Natural killer cell treated with Interleukin-12 subunit alpha and Interleukin-12 subunit beta and Interleukin-15 and Interleukin-18, amount 100 ng/mL, for 72 hours (primary cell): ENCODE results near the gene GPR12. TPM values are rescaled to one million over a fixed set of nuclear protein-coding genes. Genes with fewer than 3 reads are reported as not detected.

Experiments used
- ATAC-seq, 2 donors: fragments of 150-1000 bp; cut with Tn5 transposase in 1 of 2; sonication (Bioruptor Pico), chemical (Tn5 transposase) in 1 of 2; 2 replicates each; pipeline ENCODE4 v1.10.0; 2021
- DNase-seq: peaks from one replicate; pipeline ENCODE4 v3.0.0; 2022; ENCODE audit warnings: low spot score
- H3K27ac Mint-ChIP-seq, 2 donors: 1 replicate in 1 of 2; 2 replicates in 1 of 2; pipeline ENCODE4 v1.8.0; 2022; ENCODE audit warnings: mixed read lengths in 2 of 2, mild to moderate bottlenecking in 1 of 2, moderate library complexity in 1 of 2
- H3K27me3 Mint-ChIP-seq, 2 donors: 1 replicate in 1 of 2; 2 replicates in 1 of 2; pipeline ENCODE4 v1.8.0; 2022; ENCODE audit warnings: mixed read lengths in 2 of 2
- H3K36me3 Mint-ChIP-seq: one replicate; pipeline ENCODE4 v1.8.0; 2022; ENCODE audit warnings: mixed read lengths
- H3K4me1 Mint-ChIP-seq, 2 donors: 1 replicate in 1 of 2; 2 replicates in 1 of 2; pipeline ENCODE4 v1.8.0; 2022; ENCODE audit warnings: low read depth in 2 of 2, mixed read lengths in 2 of 2, mild to moderate bottlenecking in 1 of 2
- H3K4me3 Mint-ChIP-seq: one replicate; pipeline ENCODE4 v1.8.0; 2022; ENCODE audit warnings: mixed read lengths
- H3K9me3 Mint-ChIP-seq: 2 replicates; pipeline ENCODE4 v1.8.0; 2022; ENCODE audit warnings: mixed read lengths
- total RNA-seq, 2 donors: library from RNA; stranded (reverse); gene quantifications; one replicate each; pipeline ENCODE4 v1.2.3, GENCODE V29; 2022

Gene GPR12, protein sequence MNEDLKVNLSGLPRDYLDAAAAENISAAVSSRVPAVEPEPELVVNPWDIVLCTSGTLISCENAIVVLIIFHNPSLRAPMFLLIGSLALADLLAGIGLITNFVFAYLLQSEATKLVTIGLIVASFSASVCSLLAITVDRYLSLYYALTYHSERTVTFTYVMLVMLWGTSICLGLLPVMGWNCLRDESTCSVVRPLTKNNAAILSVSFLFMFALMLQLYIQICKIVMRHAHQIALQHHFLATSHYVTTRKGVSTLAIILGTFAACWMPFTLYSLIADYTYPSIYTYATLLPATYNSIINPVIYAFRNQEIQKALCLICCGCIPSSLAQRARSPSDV
- total RNA-seq = not detected

DNA sequence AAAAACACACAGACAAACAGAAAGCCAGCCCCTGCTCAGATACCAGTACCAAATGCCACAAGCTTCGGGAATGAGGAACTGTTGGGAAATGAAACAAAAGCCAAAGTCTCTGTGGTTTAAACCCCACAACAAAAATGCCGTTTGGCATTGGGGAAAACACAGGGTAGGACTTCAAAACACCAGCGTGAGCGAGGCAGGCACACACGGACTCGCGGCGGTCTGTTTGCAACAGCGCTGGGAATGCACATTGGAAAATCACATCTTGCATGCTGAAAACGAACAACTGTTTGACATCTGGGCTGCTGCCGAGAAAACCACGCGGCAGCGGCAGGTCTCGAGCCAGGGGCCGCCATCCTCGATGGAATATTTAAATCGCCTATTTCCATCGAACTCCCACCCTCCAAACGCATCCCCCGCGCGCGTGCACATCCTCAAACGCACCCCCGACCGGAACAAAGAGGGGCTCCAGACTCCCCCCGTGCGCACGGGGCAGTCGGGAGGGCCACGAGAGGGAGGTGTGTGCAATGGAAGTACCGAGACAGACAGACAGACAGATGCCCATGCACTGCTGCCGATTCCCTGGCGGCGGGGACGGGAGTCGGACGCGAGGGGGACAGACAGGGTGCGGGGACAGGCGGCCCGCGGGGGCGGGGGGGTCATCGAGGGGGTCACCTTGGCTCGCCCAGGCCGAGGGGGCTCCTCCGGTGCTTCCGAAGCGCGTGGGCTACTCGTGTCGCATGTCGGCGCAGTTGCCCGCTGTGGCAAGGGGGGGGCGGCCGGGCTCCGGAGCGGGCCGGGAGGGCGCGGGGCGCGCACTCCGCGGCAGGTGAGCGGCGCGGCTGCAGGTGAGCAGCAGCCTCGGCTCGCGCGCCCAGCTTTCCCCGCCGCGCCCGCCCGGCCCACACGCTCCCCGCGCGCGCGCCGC lies at the start of gene GPR12:
GPR12 (minus strand) TSS at position 880 of the 925 bp plus-strand sequence. CDS start 959 bp downstream, outside the sequence.
- Mint-ChIP-seq H3K27me3 (peaks cover 52 to 54% of the 10 kb centered on the region in 2 donors), H3K27ac (no peak within 1 kb of the TSS), H3K9me3 (no peaks in the 10 kb centered on the region), H3K4me3 (peak within 1 kb of the TSS; percentile 38), H3K36me3 (peaks cover 5% of the 10 kb centered on the region), H3K4me1 (peaks cover 0 to 13% of the 10 kb centered on the region in 2 donors)
- ATAC-seq (peak; percentile 27 to 50), DNase-seq (no peak)

DNA sequence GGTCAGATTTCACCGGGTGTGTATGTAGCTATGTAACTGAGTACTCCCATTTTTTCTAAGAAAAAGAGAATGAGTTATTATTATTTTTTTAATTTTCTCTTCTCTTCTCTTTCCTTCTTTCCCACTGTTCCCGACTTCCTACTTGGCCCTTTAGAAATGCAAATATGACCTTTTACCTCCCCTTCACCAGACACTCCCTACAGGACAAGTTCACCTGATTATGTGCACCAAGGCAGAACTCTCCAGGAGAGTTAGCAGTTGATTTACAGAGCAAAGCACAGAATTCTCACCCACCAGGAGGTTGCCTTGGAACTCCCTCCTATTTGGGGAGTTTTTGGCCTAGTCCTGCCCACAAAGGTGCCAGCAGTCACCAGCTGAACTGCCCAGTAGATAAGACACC lies 49.5 kb upstream of the GPR12 start:
- DNase-seq = no peak
- peaks cover 32 to 47% of the 10 kb centered on the region in 2 donors for H3K27me3 Mint-ChIP-seq

DNA sequence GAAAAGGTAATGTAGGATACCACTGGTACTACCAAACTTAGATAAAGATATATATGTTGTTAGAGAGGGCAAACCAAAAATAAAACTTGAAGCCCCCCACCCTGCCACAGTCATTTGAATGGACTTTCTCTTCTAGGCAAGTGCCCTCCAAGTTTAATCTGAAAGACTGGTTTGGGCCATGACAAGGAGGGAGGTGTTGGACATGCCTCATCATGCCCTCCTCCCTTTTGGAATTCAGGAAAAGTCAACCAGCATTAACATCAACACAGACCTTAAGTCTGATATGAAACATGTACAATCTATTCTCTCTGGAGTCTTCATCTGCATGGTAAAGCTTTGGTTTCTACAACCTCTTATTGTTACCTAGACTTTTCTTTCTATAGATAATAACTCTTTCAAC lies 46.3 kb upstream of the GPR12 start:
- no peak overlapping the region for H3K27ac Mint-ChIP-seq
- H3K4me1 Mint-ChIP-seq = no peaks in the 10 kb centered on the region
- H3K27me3 Mint-ChIP-seq = peaks cover 35 to 50% of the 10 kb centered on the region in 2 donors
- no peak overlapping the region for H3K4me3 Mint-ChIP-seq
- no peaks in the 10 kb centered on the region for H3K36me3 Mint-ChIP-seq
- no peaks in the 10 kb centered on the region for H3K9me3 Mint-ChIP-seq
- no peak for DNase-seq
- no peak for ATAC-seq

More for the DNA sequence above, 49.5 kb upstream of the GPR12 start:
- Mint-ChIP-seq H3K27ac (no peak overlapping the region), H3K36me3 (no peaks in the 10 kb centered on the region), H3K4me3 (no peak overlapping the region), H3K9me3 (no peaks in the 10 kb centered on the region), H3K4me1 (no peaks in the 10 kb centered on the region)
- ATAC-seq = no peak

DNA sequence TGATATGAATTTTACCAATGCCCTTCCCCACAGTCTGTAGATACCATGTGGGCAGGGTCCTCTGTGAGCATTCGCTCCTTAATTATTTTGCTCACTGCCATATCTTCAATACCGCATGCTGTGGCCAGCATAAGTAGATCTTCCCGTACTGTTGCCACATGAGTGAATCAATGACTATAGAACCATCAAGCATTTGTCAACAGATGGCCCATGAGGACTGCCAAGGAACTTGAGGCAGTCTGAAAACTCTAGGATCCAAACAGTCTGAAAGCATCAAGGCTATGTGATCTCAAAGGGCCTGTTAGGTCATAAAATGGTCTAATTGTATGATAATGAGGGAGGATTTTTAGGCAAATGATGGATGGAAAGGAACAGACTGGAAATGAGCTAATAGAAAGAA lies 27.4 kb upstream of the GPR12 start:
- H3K27me3 Mint-ChIP-seq = peaks cover 13 to 31% of the 10 kb centered on the region in 2 donors
- ATAC-seq = no peak
- no peaks in the 10 kb centered on the region for H3K9me3 Mint-ChIP-seq
- no peak overlapping the region for H3K27ac Mint-ChIP-seq
- DNase-seq = no peak
- no peaks in the 10 kb centered on the region for H3K36me3 Mint-ChIP-seq
- H3K4me1 Mint-ChIP-seq = peaks cover 9 to 11% of the 10 kb centered on the region in 2 donors
- H3K4me3 Mint-ChIP-seq = no peak overlapping the region

DNA sequence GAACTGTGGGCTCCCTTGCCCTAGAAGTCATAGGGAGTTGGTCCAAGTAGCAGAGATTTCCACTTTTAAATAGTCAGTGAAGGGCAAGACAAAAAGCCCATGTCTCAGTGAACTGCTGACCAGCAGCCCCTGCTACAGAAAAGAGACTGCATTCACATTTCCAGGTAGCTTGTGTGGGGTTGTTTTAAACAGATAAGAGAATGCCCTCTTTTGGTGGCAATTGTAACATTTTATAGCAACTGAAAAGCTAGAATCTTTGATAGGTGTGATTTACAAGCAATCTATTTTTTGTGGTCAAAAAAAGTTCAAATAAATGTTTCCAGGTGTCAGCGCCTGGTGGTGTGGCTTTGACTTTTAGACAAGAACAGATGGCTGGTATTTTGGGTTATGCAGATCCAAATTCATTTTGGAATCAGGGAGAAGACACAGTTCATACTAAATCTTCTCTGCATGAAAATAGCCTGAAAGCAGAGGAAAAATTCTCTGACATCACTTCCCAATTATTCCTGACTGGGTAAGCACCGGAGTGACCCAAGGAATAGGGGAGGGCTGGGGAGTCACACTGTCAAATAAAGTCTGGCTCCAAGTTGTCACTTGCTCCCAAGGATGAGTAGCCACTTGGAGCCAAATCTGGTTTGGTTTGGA lies 26.2 kb upstream of the GPR12 start:
- DNase-seq (no peak), ATAC-seq (no peak)
- Mint-ChIP-seq H3K4me3 (no peak overlapping the region), H3K27me3 (peaks cover 10 to 27% of the 10 kb centered on the region in 2 donors), H3K4me1 (peaks cover 9 to 11% of the 10 kb centered on the region in 2 donors), H3K27ac (no peak overlapping the region), H3K36me3 (no peaks in the 10 kb centered on the region), H3K9me3 (no peaks in the 10 kb centered on the region)

DNA sequence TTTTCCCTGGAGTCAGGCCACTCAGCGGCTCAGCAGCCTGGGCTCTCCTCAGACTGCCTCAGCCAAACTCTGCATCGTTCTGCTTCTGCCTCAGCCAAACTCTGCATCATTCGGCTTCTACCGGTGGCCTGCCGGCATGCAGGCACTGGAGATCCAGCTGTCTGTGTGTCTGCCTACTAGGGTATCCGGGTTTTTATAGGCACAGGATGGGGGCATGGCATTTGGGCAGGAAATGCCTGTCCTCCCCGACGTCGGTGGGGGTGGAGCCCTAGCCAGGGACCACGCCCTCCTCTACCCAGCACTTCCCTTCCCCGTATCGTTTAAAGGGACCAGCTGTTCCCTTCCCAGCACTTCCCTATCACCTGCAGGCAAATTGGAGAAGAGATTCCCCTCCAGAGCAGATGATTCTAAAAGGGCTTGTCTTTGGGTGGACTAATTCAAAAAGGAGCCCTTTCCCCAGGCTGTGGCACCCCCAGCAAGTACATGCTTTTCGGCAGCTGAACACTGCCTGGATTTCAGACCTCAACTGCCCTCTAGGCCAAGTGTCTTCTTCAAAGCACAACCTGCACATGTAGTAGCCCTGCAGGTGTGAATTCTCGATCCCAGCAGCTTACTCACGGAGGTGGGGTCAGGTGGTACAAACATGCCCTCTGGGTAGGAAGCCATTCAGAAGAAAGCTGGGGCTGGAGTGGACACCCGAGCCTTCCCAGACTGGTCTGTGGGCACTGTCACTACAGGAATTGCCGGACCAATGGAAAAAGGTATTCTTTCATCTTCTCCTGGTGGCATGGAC lies 25.4 kb upstream of the GPR12 start:
- Mint-ChIP-seq H3K27ac (peak overlapping the region in 1 of 2 donors; percentile 52), H3K36me3 (no peaks in the 10 kb centered on the region), H3K27me3 (peaks cover 10 to 29% of the 10 kb centered on the region in 2 donors), H3K9me3 (no peaks in the 10 kb centered on the region), H3K4me1 (peaks cover 9 to 11% of the 10 kb centered on the region in 2 donors), H3K4me3 (peak overlapping the region; percentile 71)
- ATAC-seq (peak; percentile 76 to 83), DNase-seq (peak; percentile 71)

DNA sequence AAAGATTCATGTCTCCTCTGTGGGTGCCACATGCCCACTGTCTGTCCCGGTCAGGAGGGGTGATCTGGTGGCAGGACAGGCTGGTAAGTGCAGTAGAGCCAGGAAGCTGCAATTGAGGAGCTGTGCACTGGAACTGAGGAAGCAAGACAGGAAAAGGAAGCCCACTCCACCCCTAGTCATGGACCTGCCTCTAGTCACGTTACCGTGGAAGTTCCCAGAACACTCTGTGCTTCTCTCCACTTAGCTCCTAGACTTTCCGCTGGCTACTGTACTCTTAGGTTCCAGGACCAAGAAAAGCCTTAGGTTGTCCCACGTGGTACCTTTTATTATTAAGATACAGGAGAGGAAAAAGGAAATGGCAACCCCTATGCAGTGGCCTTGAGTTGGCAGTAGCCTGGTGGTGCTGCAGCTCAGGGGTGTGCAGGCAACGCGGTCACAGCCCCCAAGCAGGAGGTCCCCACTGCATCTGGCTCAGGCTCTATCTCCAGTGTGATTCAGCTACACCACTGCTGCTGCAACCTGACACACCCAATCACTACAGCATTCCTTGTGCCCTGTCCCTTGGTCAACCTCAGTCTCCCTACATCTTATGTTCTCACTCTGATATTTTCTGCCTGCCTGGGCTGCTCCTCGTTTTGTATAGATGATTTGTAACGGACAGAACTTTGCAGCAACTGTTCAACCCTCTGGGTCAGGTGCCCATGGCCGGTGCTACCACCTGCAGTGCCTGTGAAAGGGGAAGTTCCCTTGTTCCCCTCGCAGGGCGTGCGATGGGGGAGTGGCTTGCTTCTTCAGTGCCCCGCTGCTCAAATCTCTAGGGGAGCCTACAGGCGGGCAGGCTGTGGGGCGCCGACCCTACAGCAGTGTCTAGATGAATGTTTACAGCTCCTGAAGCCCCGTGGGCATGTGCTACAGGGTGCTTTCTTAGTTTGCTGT lies 24.4 kb upstream of the GPR12 start:
- Mint-ChIP-seq H3K4me3 (peak overlapping the region; percentile 71), H3K9me3 (no peaks in the 10 kb centered on the region), H3K36me3 (no peaks in the 10 kb centered on the region), H3K27me3 (peaks cover 14 to 36% of the 10 kb centered on the region in 2 donors), H3K4me1 (peaks cover 9 to 11% of the 10 kb centered on the region in 2 donors), H3K27ac (peak overlapping the region in 1 of 2 donors; percentile 52)
- DNase-seq = no peak
- peak; percentile 36 to 48 for ATAC-seq

DNA sequence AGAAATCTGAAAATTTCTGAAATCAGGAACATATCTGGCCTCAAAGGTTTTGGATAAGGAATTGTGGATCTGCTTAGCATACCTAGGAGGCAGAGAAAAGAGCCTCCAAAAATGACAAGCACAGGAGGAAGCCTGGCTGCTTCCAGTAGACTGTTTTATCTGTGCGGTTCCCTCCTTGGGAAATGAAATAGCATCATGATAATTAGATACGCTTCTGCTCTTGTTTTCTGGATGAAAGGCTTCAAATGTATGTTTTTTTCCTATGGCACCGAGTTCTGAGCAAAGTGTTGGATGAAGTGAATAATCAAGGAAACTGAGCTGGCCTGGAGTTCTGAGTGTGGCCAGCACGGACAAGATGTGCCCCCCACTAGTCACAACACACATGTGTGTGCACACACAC lies 19.8 kb upstream of the GPR12 start:
- Mint-ChIP-seq H3K4me3 (no peak overlapping the region), H3K27me3 (peaks cover 6 to 25% of the 10 kb centered on the region in 2 donors), H3K4me1 (peaks cover 2 to 3% of the 10 kb centered on the region in 2 donors), H3K36me3 (no peaks in the 10 kb centered on the region), H3K9me3 (no peaks in the 10 kb centered on the region), H3K27ac (no peak overlapping the region)
- DNase-seq (no peak), ATAC-seq (no peak)

DNA sequence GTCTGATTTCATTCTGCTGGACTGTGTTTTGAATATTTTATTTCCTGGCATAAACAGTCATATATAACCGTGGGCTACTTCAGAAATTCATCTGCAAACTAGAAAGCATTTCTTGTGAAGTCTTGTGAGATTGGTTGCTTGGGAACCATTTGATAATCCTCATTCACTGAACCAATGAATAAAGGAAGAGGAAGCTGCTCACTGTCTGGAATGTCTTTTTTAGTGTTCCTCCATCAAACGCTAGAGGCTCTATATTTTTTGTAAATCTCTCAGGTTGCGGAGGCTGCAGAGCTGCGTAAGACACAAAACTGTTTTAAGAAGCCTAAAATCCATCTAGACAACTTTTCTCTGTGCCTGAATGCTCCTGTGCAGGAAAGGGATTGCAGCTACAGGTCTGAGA lies 18.7 kb upstream of the GPR12 start:
- H3K4me1 Mint-ChIP-seq = no peaks in the 10 kb centered on the region
- no peaks in the 10 kb centered on the region for H3K36me3 Mint-ChIP-seq
- H3K9me3 Mint-ChIP-seq = no peaks in the 10 kb centered on the region
- DNase-seq (no peak), ATAC-seq (no peak)
- H3K27ac Mint-ChIP-seq = no peak overlapping the region
- H3K4me3 Mint-ChIP-seq = no peak overlapping the region
- peaks cover 6 to 25% of the 10 kb centered on the region in 2 donors for H3K27me3 Mint-ChIP-seq

DNA sequence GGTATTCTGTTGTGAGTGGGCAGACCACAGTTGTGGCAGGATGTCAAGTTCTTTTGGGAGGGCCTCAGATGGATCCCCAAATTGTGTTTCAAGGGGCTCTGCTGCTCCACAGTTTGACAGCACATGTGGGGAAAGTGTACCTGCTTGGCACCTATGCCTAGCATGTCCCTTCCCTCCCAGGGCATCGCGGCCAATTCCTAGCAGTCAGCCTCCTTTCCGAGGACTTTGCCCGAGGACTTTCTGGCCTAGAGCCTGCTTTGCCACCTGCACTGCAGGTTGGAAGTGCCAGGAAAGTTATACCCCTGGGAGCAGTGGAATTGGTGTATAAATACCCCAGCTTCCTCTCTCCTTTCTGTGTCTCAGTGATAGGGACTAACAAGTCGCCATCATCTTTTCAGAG lies 11.9 kb upstream of the GPR12 start:
- Mint-ChIP-seq H3K27me3 (peaks cover 0 to 7% of the 10 kb centered on the region in 2 donors), H3K36me3 (no peaks in the 10 kb centered on the region), H3K27ac (no peak overlapping the region), H3K4me1 (no peaks in the 10 kb centered on the region), H3K9me3 (no peaks in the 10 kb centered on the region), H3K4me3 (no peak overlapping the region)
- no peak for ATAC-seq
- no peak for DNase-seq

DNA sequence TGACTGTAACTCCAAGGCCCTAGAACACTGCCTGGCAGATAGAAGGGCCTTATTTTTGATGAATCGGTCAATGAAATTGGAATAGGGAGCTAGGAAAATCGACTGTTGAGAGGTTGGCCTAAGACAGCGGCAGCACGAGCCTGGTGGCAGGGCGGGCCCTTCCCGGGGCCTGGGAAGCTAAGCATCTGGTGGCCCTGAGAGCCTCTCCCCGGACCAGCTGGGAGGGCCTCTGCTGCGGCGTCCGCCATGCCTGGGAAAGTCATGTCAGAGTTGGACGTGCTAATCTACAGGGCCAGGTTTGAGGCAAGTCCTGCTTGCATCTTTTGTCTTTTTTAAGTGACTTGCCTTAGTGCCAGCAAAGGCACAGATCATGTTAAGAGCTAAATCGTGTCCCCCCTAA lies 11.2 kb upstream of the GPR12 start:
- Mint-ChIP-seq H3K27me3 (peaks cover 0 to 7% of the 10 kb centered on the region in 2 donors), H3K4me1 (no peaks in the 10 kb centered on the region), H3K9me3 (no peaks in the 10 kb centered on the region), H3K27ac (no peak overlapping the region), H3K4me3 (no peak overlapping the region), H3K36me3 (no peaks in the 10 kb centered on the region)
- DNase-seq (no peak), ATAC-seq (no peak)

DNA sequence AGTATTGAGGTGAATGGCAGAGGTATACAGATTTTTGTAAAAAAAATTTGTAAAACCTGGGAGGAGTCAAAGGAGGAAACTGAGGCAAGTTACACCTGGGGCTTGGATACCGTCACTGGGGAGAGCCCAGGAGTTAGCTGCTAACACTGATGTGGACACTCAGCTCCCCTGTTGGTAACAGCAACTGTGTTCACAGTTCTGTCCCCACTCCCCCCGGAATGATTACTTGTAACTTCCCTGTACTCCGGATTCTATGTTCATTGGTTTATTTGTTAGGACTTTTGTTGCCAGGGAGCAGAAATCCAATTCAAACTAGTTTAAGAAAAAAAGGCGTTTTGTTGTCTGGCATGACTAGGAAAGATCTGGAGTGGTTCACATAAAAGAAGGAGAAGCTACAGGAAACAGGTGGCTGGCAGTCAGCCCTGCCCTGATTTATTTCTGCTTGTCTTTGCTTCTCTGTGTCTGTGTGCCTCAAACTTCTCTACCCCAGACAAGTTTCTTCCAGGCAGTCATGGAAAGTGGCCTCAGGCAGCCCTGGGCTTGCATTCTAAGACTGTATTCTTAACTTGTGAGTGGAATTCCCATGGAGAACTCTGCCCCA lies 2.3 kb upstream of the GPR12 start:
- Mint-ChIP-seq H3K27ac (no peak overlapping the region), H3K4me3 (no peak overlapping the region), H3K27me3 (peaks cover 45 to 60% of the 10 kb centered on the region in 2 donors), H3K36me3 (peaks cover 5% of the 10 kb centered on the region), H3K9me3 (no peaks in the 10 kb centered on the region), H3K4me1 (peaks cover 0 to 13% of the 10 kb centered on the region in 2 donors)
- ATAC-seq = no peak
- DNase-seq = no peak
